Measurements from ENCODE around the gene ALDH1L2. TPM values are rescaled to one million over a fixed set of nuclear protein-coding genes. Genes with fewer than 3 reads are reported as not detected.

Gene ALDH1L2
- total RNA-seq, 1 donor, result 79.1 TPM

GRCh38 chr12:105060715-105061378 lies 23.4 kb downstream of the ALDH1L2 start:
- no peak for TF ChIP-seq CTCF (IDR thresholded peaks at IDR 0.05; ENCODE audit: insufficient read depth, low read length)
- H3K4me3 ChIP-seq (ENCODE audit: low read depth, low read length), result no peak overlapping the region
- peak; percentile 29 for DNase-seq (ENCODE audit: low read depth)

DNA sequence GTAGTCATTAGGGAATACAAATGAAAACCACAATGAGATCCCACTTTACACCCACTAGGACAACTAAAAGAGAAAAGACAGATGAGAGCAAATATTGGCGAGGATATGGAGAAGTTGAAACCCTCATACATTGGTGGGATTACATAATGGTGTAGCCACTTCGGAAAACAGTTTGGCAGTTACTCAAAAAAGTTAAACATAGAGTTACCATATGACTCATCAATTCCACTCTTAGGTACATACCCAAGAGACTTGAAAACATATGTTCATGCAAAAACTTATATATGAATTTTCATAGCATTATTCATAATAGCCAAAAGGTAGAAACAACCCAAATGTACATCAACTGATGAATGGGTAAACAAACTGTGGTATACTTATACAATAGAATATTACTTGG lies 27.1 kb downstream of the ALDH1L2 start:
- DNase-seq (ENCODE audit: low read depth), result no peak
- H3K4me3 ChIP-seq (ENCODE audit: low read depth, low read length), result no peak overlapping the region
- TF ChIP-seq CTCF (IDR thresholded peaks at IDR 0.05; ENCODE audit: insufficient read depth, low read length), result no peak

GRCh38 chr12:105053116-105053572 lies 31.1 kb downstream of the ALDH1L2 start:
- H3K4me3 ChIP-seq (ENCODE audit: low read depth, low read length), result no peak overlapping the region
- DNase-seq (ENCODE audit: low read depth), result peak; percentile 86
- peak; percentile 87 for TF ChIP-seq CTCF (IDR thresholded peaks at IDR 0.05; ENCODE audit: insufficient read depth, low read length)

DNA sequence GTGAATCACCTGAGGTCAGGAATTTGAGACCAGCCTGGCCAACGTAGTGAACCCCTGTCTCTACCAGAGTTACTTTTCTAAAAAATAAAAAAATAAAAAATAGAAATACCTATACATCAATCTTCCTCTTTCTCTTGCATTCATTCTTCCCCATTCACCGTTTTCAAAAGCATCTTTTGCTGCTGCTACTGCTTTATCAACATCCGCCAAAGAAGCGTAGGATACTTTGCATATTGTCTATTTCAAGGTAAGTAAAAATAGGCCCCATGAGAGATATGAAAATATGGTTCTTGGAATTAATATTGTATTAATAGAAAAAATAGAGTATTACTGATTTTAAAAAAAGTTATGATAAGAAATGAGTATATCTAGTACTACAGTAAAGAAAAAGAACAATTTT lies 32.3 kb downstream of the ALDH1L2 start:
- H3K4me3 ChIP-seq (ENCODE audit: low read depth, low read length), result no peak overlapping the region
- no peak for TF ChIP-seq CTCF (IDR thresholded peaks at IDR 0.05; ENCODE audit: insufficient read depth, low read length)
- DNase-seq (ENCODE audit: low read depth), result no peak

DNA sequence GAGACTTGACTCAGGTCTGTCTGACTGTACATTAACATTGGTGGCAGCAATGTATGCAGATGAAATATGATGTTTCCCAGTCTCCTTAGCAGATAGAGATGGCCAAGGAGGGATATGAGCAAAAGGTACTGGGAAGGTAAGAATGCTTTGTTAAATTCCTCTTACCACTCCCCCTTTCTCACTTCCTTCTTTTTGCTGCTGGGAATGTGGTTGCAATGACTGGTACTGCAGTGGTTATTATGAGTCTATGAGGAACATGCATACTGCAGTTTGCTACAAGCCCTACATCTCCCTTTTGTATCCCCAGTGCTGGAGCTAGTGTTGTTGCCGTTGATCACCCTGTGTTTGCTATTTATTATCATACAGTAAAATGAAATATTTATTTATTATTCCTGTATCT lies 35.9 kb downstream of the ALDH1L2 start:
- no peak for TF ChIP-seq CTCF (IDR thresholded peaks at IDR 0.05; ENCODE audit: insufficient read depth, low read length)
- no peak overlapping the region for H3K4me3 ChIP-seq (ENCODE audit: low read depth, low read length)
- DNase-seq (ENCODE audit: low read depth), result no peak

DNA sequence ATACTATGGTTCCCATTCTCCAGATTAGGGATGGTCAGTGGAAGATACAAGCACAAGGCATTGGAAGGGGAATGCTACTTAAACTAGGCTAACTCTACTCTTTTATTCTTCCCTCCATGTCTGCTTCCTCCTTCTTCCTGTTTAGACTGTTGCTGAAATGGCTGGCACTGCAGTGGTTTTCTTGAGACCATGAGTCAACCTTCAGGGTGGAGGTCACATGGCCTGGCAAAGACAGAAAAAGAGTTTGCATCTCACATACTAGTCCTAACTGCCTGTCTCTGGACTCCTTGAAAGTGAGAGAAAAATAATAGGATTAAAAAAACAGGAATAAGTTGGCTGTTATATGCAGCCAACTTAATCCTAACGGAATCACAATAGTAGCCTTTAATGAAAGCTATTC lies 37.0 kb downstream of the ALDH1L2 start:
- no peak for TF ChIP-seq CTCF (IDR thresholded peaks at IDR 0.05; ENCODE audit: insufficient read depth, low read length)
- no peak for DNase-seq (ENCODE audit: low read depth)
- H3K4me3 ChIP-seq (ENCODE audit: low read depth, low read length), result no peak overlapping the region

GRCh38 chr12:105041186-105041585 lies 43.1 kb downstream of the ALDH1L2 start:
- no peak overlapping the region for H3K4me3 ChIP-seq (ENCODE audit: low read depth, low read length)
- no peak for TF ChIP-seq CTCF (IDR thresholded peaks at IDR 0.05; ENCODE audit: insufficient read depth, low read length)
- DNase-seq (ENCODE audit: low read depth), result peak; percentile 25

Data from fibroblast of the aortic adventitia (primary cell).